OCI-LY1 (cell line): Measurements from ENCODE around the gene USP10.

Source experiments
- EZH2 ChIP-seq: fragments of 200-600 bp; sonication (generic), shearing (Covaris generic); IDR thresholded peaks from 2 replicates; pipeline ENCODE4 v1.8.0; 2017; ENCODE audit warnings: borderline replicate concordance, mixed run types, mild to moderate bottlenecking, antibody characterized with exemption, low read length, moderate library complexity, mixed read lengths
- TF ChIP-seq, protein P1 (sequence below): fragments of 200-600 bp; sonication (generic), shearing (Covaris generic); IDR thresholded peaks from 2 replicates; pipeline ENCODE4 v1.5.1; 2017; ENCODE audit warnings: mild to moderate bottlenecking, antibody characterized with exemption, low read length, moderate library complexity, mixed read lengths

- TF ChIP-seq, protein P1, sequence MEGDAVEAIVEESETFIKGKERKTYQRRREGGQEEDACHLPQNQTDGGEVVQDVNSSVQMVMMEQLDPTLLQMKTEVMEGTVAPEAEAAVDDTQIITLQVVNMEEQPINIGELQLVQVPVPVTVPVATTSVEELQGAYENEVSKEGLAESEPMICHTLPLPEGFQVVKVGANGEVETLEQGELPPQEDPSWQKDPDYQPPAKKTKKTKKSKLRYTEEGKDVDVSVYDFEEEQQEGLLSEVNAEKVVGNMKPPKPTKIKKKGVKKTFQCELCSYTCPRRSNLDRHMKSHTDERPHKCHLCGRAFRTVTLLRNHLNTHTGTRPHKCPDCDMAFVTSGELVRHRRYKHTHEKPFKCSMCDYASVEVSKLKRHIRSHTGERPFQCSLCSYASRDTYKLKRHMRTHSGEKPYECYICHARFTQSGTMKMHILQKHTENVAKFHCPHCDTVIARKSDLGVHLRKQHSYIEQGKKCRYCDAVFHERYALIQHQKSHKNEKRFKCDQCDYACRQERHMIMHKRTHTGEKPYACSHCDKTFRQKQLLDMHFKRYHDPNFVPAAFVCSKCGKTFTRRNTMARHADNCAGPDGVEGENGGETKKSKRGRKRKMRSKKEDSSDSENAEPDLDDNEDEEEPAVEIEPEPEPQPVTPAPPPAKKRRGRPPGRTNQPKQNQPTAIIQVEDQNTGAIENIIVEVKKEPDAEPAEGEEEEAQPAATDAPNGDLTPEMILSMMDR, result no peak
- no peak for TF ChIP-seq EZH2
Observed at GRCh38 chr16:84763164-84763563, 63.4 kb downstream of the USP10 start.
